Activated T-helper 1 cell treated with Interleukin-2 at 50 U/mL for 16 hours (primary cell): ENCODE results near the gene NAB2.
A peak's percentile ranks its signal among the peaks of the same experiment; 100 is the strongest.
"Not testable (repeated sequence)": the region's sequence is repeated elsewhere in the genome, so short reads cannot be mapped to it uniquely, and the experiment has no call there.

Experiments
- DNase-seq: peaks from one replicate; pipeline ENCODE4 v3.0.0-alpha.2; 2020; ENCODE audit warnings: low read depth

Gene NAB2

GRCh38 chr12:57069523-57069922 is 19.4 kb upstream of the NAB2 start:
- DNase-seq, result no peak

- DNase-seq, result no peak
Measured at GRCh38 chr12:57072661-57073060, 16.3 kb upstream of the NAB2 start.

GRCh38 chr12:57073566-57074450 is 15.1 kb upstream of the NAB2 start:
- not testable (repeated sequence) for DNase-seq

- peak; percentile 91 for DNase-seq
Measured at GRCh38 chr12:57078519-57079404, 10.2 kb upstream of the NAB2 start, which contains the start of gene NEMP1. NEMP1 (minus strand) TSS chr12:57078791; CDS start chr12:57078745, 46 bp downstream.

GRCh38 chr12:57079821-57080220 is 9.1 kb upstream of the NAB2 start:
- no peak for DNase-seq

GRCh38 chr12:57080855-57081254 is 8.1 kb upstream of the NAB2 start:
- no peak for DNase-seq

GRCh38 chr12:57085999-57086492 is 2.9 kb upstream of the NAB2 start:
- no peak for DNase-seq

GRCh38 chr12:57086493-57087009 is 2.4 kb upstream of the NAB2 start:
- no peak for DNase-seq

GRCh38 chr12:57087010-57087690 is 1.8 kb upstream of the NAB2 start:
- DNase-seq, result peak; percentile 86

GRCh38 chr12:57087691-57088353 is 1.1 kb upstream of the NAB2 start:
- DNase-seq, result peak; percentile 52

GRCh38 chr12:57089271-57090245 is 644 bp downstream of the NAB2 start:
- DNase-seq, result no peak

GRCh38 chr12:57090490-57090889 is 1.6 kb downstream of the NAB2 start:
- no peak for DNase-seq

- no peak for DNase-seq
Measured at GRCh38 chr12:57090924-57091637, 2.2 kb downstream of the NAB2 start.

GRCh38 chr12:57091638-57092528 is 3.0 kb downstream of the NAB2 start:
- DNase-seq, result no peak

- no peak for DNase-seq
Measured at GRCh38 chr12:57092529-57092862, 3.6 kb downstream of the NAB2 start.

- DNase-seq, result no peak
Measured at GRCh38 chr12:57092876-57093414, 4.0 kb downstream of the NAB2 start.

GRCh38 chr12:57093415-57094207 is 4.7 kb downstream of the NAB2 start:
- no peak for DNase-seq
